ENCODE measurements around the gene TNP2.

TNP2 gene

GRCh38 chr16:11253009-11253994, 15.8 kb downstream of the TNP2 start:
- peak overlapping the region; percentile 87 for H3K4me3 ChIP-seq (ENCODE audit: low read depth, low read length, poor library complexity, severe bottlenecking)
- no peak for TF ChIP-seq CTCF (IDR thresholded peaks at IDR 0.05; ENCODE audit: low read length)
- no peak for TF ChIP-seq EZH2 (IDR thresholded peaks at IDR 0.05; ENCODE audit: borderline replicate concordance, low read length)
- peak overlapping the region; percentile 92 for H3K27ac ChIP-seq (ENCODE audit: low read depth, low read length, poor library complexity, severe bottlenecking)
- H3K9ac ChIP-seq (ENCODE audit: low read length), result peak overlapping the region; percentile 87
- no peaks in the 10 kb centered on the region for H3K9me2 ChIP-seq (ENCODE audit: low read depth, low read length)
- H3F3A ChIP-seq (ENCODE audit: insufficient read depth, low read length), result no peaks in the 10 kb centered on the region; the same call in 1 of the 2 replicates
- H3K36me3 ChIP-seq (ENCODE audit: insufficient read depth, low read length), result peaks cover 30% of the 10 kb centered on the region
- no peak overlapping the region for H2AFZ ChIP-seq (ENCODE audit: low read length)
- H3K79me2 ChIP-seq (ENCODE audit: insufficient read depth, low read length), result no peaks in the 10 kb centered on the region
- H3K9me3 ChIP-seq (ENCODE audit: low read length), result no peaks in the 10 kb centered on the region
- H3K4me2 ChIP-seq (ENCODE audit: low read length), result peak overlapping the region; percentile 89
- no peaks in the 10 kb centered on the region for H4K20me1 ChIP-seq (ENCODE audit: insufficient read depth, low read length)
- H3K4me1 ChIP-seq (ENCODE audit: insufficient read depth, low read length, severe bottlenecking), result peaks cover 80% of the 10 kb centered on the region
- no peaks in the 10 kb centered on the region for H3K27me3 ChIP-seq (ENCODE audit: insufficient read depth, low read length)

GRCh38 chr16:11252482-11252931, 16.6 kb downstream of the TNP2 start:
- Histone ChIP-seq H3K9me3 (ENCODE audit: low read length) (no peaks in the 10 kb centered on the region), H3K4me1 (ENCODE audit: insufficient read depth, low read length, severe bottlenecking) (peaks cover 81% of the 10 kb centered on the region), H3F3A (ENCODE audit: insufficient read depth, low read length) (no peaks in the 10 kb centered on the region; the same call in 1 of the 2 replicates)

More at GRCh38 chr16:11252482-11252931, 16.6 kb downstream of the TNP2 start:
- Histone ChIP-seq H3K9ac (ENCODE audit: low read length) (peak overlapping the region; percentile 87), H3K4me3 (ENCODE audit: low read depth, low read length, poor library complexity, severe bottlenecking) (peak overlapping the region; percentile 87), H3K36me3 (ENCODE audit: insufficient read depth, low read length) (peaks cover 30% of the 10 kb centered on the region), H3K27me3 (ENCODE audit: insufficient read depth, low read length) (no peaks in the 10 kb centered on the region), H4K20me1 (ENCODE audit: insufficient read depth, low read length) (no peaks in the 10 kb centered on the region), H2AFZ (ENCODE audit: low read length) (no peak overlapping the region), H3K79me2 (ENCODE audit: insufficient read depth, low read length) (no peaks in the 10 kb centered on the region), H3K27ac (ENCODE audit: low read depth, low read length, poor library complexity, severe bottlenecking) (peak overlapping the region; percentile 92), H3K4me2 (ENCODE audit: low read length) (peak overlapping the region; percentile 89), H3K9me2 (ENCODE audit: low read depth, low read length) (no peaks in the 10 kb centered on the region)
- no peak for TF ChIP-seq EZH2 (IDR thresholded peaks at IDR 0.05; ENCODE audit: borderline replicate concordance, low read length)
- no peak for TF ChIP-seq CTCF (IDR thresholded peaks at IDR 0.05; ENCODE audit: low read length)
